HG03342 (cell line): ENCODE measurements around the gene RAB8A.
"Not testable (repeated sequence)": the region's sequence is repeated elsewhere in the genome, so short reads cannot be mapped to it uniquely, and the experiment has no call there.

ENCODE experiments used
- ATAC-seq: cut with Tn5 transposase; IDR thresholded peaks from one replicate; pipeline ENCODE4 v1.9.1; 2021; ENCODE audit warnings: mild to moderate bottlenecking, moderate library complexity; ENCODE audit not compliant: unreplicated experiment

RAB8A gene

GRCh38 chr19:16167055-16167454 is 55.4 kb downstream of the RAB8A start:
- no peak for ATAC-seq

DNA sequence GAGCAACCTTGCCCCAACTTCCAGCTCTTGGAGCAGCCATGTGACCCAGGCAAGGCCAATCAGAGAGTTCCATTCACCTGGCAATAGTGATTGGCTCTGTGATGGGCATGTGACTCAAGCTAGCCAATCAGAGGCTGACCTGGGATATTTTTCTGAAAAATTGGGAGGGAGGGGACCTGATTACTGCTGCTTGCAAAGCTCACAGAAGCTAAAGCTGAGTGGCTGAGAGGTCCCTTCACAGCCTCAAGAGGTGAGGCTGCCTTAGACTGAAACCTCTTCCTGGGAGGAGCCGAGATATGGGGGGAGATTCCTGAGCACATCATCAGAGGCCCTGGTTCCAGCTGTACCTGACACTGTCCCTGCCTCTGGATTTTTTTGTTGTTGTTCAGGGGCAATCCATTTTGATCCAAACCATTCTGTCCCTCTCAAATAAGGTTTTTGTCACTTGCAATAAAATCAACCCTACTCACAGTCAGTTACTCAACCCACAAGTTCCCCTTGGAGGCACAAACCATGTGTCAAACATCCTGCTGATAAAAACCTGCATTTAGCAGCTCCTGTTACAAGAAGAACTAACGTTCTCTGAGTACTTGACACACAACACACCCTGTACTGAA is 56.9 kb downstream of the RAB8A start:
- no peak for ATAC-seq

DNA sequence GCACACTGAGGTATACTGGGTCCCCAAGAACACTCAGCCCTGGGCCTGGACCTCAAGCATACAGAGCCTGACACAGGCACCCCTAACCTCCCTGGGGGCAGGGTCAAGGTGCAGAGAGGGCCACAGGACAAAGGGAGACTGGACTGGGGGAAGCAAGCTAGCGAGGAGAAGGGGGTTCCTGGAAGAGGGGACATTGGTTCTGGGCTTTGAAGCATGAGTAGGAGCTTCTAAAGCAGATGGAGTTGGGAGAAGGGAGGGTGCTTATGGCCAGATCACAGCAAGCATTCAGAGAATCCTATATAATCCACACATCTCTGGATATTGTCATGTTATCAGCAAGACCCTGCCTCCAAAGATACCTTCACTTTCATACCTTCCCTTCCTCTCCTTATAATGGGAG is 58.4 kb downstream of the RAB8A start:
- no peak for ATAC-seq

DNA sequence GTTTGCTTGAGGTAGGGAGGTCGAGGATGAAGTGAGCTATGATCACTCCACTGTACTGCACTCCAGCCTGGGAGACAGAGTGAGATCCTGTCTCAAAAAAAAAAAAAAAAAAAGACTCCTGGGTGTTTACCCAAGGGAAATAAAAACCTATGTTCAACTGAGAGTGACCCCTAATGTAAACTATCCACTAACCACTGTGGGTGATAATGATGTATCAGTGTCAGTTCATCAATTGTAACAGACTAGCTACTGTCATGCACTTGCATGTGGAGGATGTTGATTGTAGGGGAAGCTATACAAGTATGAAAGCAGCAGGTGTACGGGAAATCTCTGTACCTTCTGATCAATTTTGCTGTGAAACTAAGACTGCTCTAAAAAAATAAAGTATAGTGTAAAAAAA is 64.3 kb downstream of the RAB8A start:
- no peak for ATAC-seq

- ATAC-seq, result not testable (repeated sequence)
Measured at GRCh38 chr19:16178866-16179265, 67.2 kb downstream of the RAB8A start.

DNA sequence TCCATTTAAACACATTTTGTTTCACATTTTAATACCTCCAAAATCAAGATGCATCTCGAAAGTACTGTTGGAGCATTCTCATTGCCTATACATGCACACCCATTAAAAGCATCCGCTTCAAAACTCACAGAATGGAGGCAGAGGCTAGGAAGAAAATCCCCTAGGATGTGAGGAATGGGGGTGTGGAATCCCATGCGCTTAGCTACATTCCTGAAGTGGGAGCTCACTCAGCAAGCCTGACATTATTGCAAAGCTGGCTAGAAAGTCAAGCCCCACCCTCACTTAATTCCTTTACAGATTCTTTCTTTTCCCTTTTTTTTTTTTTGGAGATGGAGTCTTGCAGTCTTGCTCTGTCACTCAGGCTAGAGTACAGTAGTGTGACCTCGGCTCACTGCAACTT is 68.9 kb downstream of the RAB8A start:
- ATAC-seq, result no peak
